HEK293 (cell line): ENCODE results near the gene MLPH.
A peak's percentile ranks its signal among the peaks of the same experiment; 100 is the strongest.

Experiments used
- CTCF ChIA-PET: fragments of 350-600 bp; formaldehyde crosslinking; extraction: SDS; loops from one replicate; lab custom pipeline; 2021; ENCODE audit warnings: antibody characterized with exemption; lab: Yijun Ruan, JAX
- POLR2A ChIA-PET: fragments of 300-600 bp; formaldehyde crosslinking; extraction: SDS; loops from one replicate; lab custom pipeline; 2020; ENCODE audit warnings: antibody characterized with exemption, inconsistent platforms; lab: Yijun Ruan, JAX
- H3K27ac ChIP-seq: fragments of 200-500 bp; sonication (Bioruptor generic); 2 replicates; pipeline ENCODE4 v1.5.1; 2014; ENCODE audit warnings: low read depth, low read length, control low read depth, inconsistent platforms; ENCODE audit errors: extremely low read depth
- H3K36me3 ChIP-seq, 2 experiments: fragments of 200-500 bp in 1 of 2; sonication (Bioruptor generic) in 1 of 2; 1 replicate in 1 of 2; 2 replicates in 1 of 2; pipeline ENCODE4 v1.5.1; 2014 to 2017; ENCODE audit warnings: inconsistent platforms in 2 of 2, low read length in 2 of 2; ENCODE audit not compliant: control insufficient read depth in 2 of 2, insufficient read depth in 1 of 2
- H3K4me1 ChIP-seq: fragments of 200-500 bp; sonication (Bioruptor generic); 2 replicates; pipeline ENCODE4 v1.5.1; 2014; ENCODE audit warnings: mild to moderate bottlenecking, low read length, inconsistent platforms; ENCODE audit not compliant: control insufficient read depth, insufficient read depth
- H3K4me3 ChIP-seq: 2 replicates; pipeline ENCODE4 v1.5.1; 2011; ENCODE audit warnings: low read depth, mild to moderate bottlenecking, control low read depth, low read length, moderate library complexity
- H3K9me3 ChIP-seq: fragments of 200-500 bp; sonication (Bioruptor generic); 2 replicates; pipeline ENCODE4 v1.5.1; 2014; ENCODE audit warnings: low read depth, low read length, inconsistent platforms; ENCODE audit not compliant: control insufficient read depth, insufficient read depth
- GLI2 ChIP-seq: fragments of 450-650 bp; formaldehyde crosslinking; IDR thresholded peaks from 2 replicates; pipeline ENCODE4; 2017; ENCODE audit warnings: missing biosample characterization, missing genetic modification characterization, low read depth, borderline replicate concordance
- KLF16 ChIP-seq: fragments of 450-650 bp; formaldehyde crosslinking; IDR thresholded peaks from 2 replicates; pipeline ENCODE4 v1.5.1; 2017; ENCODE audit warnings: missing biosample characterization, missing genetic modification characterization
- SCRT2 ChIP-seq: fragments of 450-650 bp; formaldehyde crosslinking; IDR thresholded peaks from 2 replicates; pipeline ENCODE4 v1.5.1; 2016; ENCODE audit warnings: missing biosample characterization, missing genetic modification characterization
- TSHZ1 ChIP-seq: fragments of 450-650 bp; formaldehyde crosslinking; IDR thresholded peaks from 2 replicates; pipeline ENCODE4 v1.5.1; 2016; ENCODE audit warnings: missing biosample characterization, missing genetic modification characterization, borderline replicate concordance
- ZBTB21 ChIP-seq: fragments of 450-650 bp; formaldehyde crosslinking; IDR thresholded peaks from 2 replicates; pipeline ENCODE4 v1.5.1; 2017; ENCODE audit warnings: missing biosample characterization, missing genetic modification characterization
- ZNF114 ChIP-seq: fragments of 450-650 bp; formaldehyde crosslinking; IDR thresholded peaks from 2 replicates; pipeline ENCODE4 v1.5.0; 2017; ENCODE audit warnings: missing biosample characterization, missing genetic modification characterization
- ZNF175 ChIP-seq: fragments of 450-650 bp; formaldehyde crosslinking; IDR thresholded peaks from 2 replicates; pipeline ENCODE4 v1.5.1; 2016; ENCODE audit warnings: missing biosample characterization, missing genetic modification characterization
- ZNF335 ChIP-seq: fragments of 450-650 bp; formaldehyde crosslinking; conservative IDR thresholded peaks from 2 replicates; pipeline ENCODE4 v1.5.1; 2016; ENCODE audit warnings: missing biosample characterization, missing genetic modification characterization
- ZNF341 ChIP-seq: fragments of 450-650 bp; formaldehyde crosslinking; IDR thresholded peaks from 2 replicates; pipeline ENCODE4; 2016; ENCODE audit warnings: low read depth, missing biosample characterization, missing genetic modification characterization
- ZNF391 ChIP-seq: fragments of 450-650 bp; formaldehyde crosslinking; IDR thresholded peaks from 2 replicates; pipeline ENCODE4 v1.5.1; 2016; ENCODE audit warnings: low read depth, missing biosample characterization, missing genetic modification characterization, borderline replicate concordance
- ZNF416 ChIP-seq: fragments of 450-650 bp; formaldehyde crosslinking; IDR thresholded peaks from 2 replicates; pipeline ENCODE4 v1.5.1; 2016; ENCODE audit warnings: missing biosample characterization, missing genetic modification characterization
- ZNF433 ChIP-seq: fragments of 450-650 bp; formaldehyde crosslinking; IDR thresholded peaks from 2 replicates; pipeline ENCODE4 v1.5.1; 2016; ENCODE audit warnings: missing biosample characterization, missing genetic modification characterization, low read depth
- ZNF596 ChIP-seq: fragments of 450-650 bp; IDR thresholded peaks from 2 replicates; pipeline ENCODE4 v1.5.0; 2018; ENCODE audit warnings: missing biosample characterization, mild to moderate bottlenecking, missing genetic modification characterization, moderate library complexity
- TF ChIP-seq, protein P1 (sequence below): sonication (generic); formaldehyde crosslinking; IDR thresholded peaks from 2 replicates; pipeline ENCODE4 v1.8.1; 2022; ENCODE audit warnings: mild to moderate bottlenecking, moderate library complexity, missing genetic modification reagents

The MLPH gene

GRCh38 chr2:237593036-237593435 is 106.0 kb downstream of the MLPH start:
- Histone ChIP-seq H3K4me3 (no peak overlapping the region), H3K27ac (no peak overlapping the region), H3K36me3 (no peaks in the 10 kb centered on the region), H3K4me1 (peaks cover 7% of the 10 kb centered on the region; the same call in 1 of the 2 replicates), H3K9me3 (no peaks in the 10 kb centered on the region)
- CTCF ChIA-PET, result interaction anchor here (0.5 to 1.2 kb wide), 2 partner anchors 21 to 151 kb away, joined by 3 to 4 read pairs; no protein-coding TSS in a partner anchor
- POLR2A ChIA-PET, result no interaction called here
- TF ChIP-seq ZNF175 (tag by site-specific recombination), result no peak
- TF ChIP-seq ZNF433 (tag by site-specific recombination), result no peak
- no peak for TF ChIP-seq ZNF416
- no peak for TF ChIP-seq KLF16
- no peak for TF ChIP-seq ZNF335 (tag by site-specific recombination)

DNA sequence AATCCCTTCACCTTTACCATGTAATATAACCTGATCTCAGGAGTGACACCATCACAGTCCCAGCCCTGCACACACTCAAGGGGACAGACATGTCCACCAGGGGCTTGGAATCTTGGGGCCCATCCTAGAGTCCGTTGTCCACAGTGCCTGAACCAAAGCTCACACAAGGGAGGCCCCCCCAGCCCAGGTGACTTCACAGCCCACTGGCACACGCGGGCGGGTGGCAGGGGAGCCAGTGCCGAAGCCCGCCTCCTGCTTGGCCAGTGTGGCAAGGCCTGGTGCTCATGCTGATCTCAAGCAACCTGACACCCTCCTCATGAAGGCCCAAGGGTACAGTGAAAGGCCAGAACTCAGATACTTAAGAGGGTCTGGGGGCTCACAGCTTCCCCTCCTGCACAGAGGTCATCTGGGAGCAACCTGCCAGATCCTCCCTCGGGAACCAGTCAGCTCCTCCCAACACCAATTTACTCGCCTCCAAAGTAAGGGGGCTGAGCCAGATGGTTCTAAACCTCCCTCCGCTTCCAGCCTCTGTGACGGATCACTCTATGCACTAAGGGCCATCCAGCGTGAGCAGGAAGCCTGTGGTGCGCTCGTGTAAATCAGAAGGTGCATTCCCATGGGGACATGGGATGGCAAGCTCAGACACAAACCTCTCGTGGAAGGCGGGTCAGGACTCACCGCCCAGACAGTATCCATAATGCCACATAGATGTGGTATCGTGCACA is 106.7 kb downstream of the MLPH start:
- no peak for TF ChIP-seq ZNF114 (tag by site-specific recombination)
- no peak for TF ChIP-seq ZBTB21 (tag by site-specific recombination)
- no peak for TF ChIP-seq ZNF596
- no peak for TF ChIP-seq GLI2 (tag by site-specific recombination)
- peak; percentile 20; the same call in 1 of the 2 replicates for TF ChIP-seq ZNF341 (tag by site-specific recombination)
- TF ChIP-seq, protein P1, sequence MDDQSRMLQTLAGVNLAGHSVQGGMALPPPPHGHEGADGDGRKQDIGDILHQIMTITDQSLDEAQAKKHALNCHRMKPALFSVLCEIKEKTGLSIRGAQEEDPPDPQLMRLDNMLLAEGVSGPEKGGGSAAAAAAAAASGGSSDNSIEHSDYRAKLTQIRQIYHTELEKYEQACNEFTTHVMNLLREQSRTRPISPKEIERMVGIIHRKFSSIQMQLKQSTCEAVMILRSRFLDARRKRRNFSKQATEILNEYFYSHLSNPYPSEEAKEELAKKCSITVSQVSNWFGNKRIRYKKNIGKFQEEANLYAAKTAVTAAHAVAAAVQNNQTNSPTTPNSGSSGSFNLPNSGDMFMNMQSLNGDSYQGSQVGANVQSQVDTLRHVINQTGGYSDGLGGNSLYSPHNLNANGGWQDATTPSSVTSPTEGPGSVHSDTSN (CRISPR knock-in tag), result no peak
- no peak for TF ChIP-seq TSHZ1 (tag by site-specific recombination)
- TF ChIP-seq, all 188 proteins: peak for 1
- Histone ChIP-seq H3K36me3 (no peaks in the 10 kb centered on the region), H3K4me3 (no peak overlapping the region), H3K9me3 (no peaks in the 10 kb centered on the region), H3K4me1 (peaks cover 7% of the 10 kb centered on the region; the same call in 1 of the 2 replicates), H3K27ac (no peak overlapping the region)
- CTCF ChIA-PET, result interaction anchor here (0.5 to 0.6 kb wide), 3 partner anchors 12 to 306 kb away, joined by 3 to 4 read pairs (median 3); no protein-coding TSS in a partner anchor
- POLR2A ChIA-PET, result no interaction called here

- CTCF ChIA-PET, result no interaction called here
- no peak overlapping the region for H3K4me3 ChIP-seq
- H3K4me1 ChIP-seq, result peaks cover 7% of the 10 kb centered on the region; the same call in 1 of the 2 replicates
- POLR2A ChIA-PET, result no interaction called here
- H3K36me3 ChIP-seq, result no peaks in the 10 kb centered on the region
- no peak overlapping the region for H3K27ac ChIP-seq
- no peaks in the 10 kb centered on the region for H3K9me3 ChIP-seq
- no peak for TF ChIP-seq ZNF391
- TF ChIP-seq SCRT2 (tag by site-specific recombination), result peak; percentile 29; the same call in 1 of the 2 replicates
Measured at GRCh38 chr2:237594514-237594871, 107.4 kb downstream of the MLPH start.
